Measurements from ENCODE around the gene FLCN.
A peak's percentile ranks its signal among the peaks of the same experiment; 100 is the strongest.
"Not testable (repeated sequence)": the region's sequence is repeated elsewhere in the genome, so short reads cannot be mapped to it uniquely, and the experiment has no call there.

Gene FLCN, protein sequence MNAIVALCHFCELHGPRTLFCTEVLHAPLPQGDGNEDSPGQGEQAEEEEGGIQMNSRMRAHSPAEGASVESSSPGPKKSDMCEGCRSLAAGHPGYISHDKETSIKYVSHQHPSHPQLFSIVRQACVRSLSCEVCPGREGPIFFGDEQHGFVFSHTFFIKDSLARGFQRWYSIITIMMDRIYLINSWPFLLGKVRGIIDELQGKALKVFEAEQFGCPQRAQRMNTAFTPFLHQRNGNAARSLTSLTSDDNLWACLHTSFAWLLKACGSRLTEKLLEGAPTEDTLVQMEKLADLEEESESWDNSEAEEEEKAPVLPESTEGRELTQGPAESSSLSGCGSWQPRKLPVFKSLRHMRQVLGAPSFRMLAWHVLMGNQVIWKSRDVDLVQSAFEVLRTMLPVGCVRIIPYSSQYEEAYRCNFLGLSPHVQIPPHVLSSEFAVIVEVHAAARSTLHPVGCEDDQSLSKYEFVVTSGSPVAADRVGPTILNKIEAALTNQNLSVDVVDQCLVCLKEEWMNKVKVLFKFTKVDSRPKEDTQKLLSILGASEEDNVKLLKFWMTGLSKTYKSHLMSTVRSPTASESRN

DNA sequence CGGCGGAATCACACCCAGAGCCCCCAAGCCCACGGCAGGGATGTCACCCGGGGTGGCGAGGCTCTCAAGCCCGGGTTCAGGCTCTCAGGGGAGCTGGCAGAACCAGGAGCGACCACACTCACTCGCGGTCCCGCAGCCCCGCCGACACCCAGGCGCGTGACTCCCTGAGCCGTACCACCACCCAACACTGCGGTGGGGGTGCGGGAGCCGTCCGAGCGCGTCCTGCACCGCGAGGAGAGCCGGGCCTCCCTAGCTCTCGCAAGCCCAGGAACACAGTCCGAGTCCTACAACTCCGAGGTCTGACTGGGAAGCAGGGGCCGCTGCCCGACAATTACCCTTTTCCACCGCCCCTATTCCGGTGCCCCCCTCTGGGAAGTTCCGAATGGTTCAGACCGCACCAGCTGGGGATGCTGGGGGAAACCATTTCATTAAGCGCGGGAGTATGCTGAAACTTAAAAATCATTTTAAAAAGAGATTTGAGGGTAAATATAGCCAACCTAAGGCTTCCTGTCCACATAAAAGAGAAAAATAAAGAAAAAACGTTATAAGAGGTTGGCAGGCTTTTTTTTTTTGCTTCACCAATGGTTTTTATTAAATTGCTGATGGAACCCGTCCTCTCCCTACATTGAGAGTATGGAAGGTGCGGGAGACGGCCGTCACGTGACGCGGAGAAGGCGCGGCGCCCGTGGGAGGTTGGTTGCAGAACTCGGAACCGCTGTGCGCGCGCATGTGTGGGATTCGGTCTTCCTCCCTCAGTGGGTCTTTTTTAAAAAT lies at the start of gene FLCN:
FLCN (minus strand) TSS at position 143 of the 774 bp plus-strand sequence. CDS start 9,031 bp downstream, outside the sequence.
- DNase-seq: peak; percentile 98 to 99

DNA sequence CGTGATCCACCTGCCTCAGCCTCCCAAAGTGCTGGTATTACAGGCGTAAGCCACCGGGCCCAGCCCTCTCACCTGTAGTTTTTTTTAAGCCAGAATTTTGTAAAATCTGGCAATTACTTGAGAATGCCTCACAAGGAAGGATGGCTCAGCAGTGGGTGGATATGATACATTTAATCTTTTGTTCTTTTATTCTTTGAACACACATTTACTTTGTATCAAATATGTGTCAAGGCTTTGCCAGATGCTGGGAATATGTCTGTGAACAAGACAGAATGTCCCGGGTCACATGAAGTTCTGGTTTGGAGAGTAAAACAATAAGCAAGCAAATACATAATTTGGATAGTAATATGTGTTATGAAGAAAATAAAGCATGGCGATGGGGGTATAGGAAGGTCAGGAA lies 49.0 kb upstream of the FLCN start:
- no peak for DNase-seq

DNA sequence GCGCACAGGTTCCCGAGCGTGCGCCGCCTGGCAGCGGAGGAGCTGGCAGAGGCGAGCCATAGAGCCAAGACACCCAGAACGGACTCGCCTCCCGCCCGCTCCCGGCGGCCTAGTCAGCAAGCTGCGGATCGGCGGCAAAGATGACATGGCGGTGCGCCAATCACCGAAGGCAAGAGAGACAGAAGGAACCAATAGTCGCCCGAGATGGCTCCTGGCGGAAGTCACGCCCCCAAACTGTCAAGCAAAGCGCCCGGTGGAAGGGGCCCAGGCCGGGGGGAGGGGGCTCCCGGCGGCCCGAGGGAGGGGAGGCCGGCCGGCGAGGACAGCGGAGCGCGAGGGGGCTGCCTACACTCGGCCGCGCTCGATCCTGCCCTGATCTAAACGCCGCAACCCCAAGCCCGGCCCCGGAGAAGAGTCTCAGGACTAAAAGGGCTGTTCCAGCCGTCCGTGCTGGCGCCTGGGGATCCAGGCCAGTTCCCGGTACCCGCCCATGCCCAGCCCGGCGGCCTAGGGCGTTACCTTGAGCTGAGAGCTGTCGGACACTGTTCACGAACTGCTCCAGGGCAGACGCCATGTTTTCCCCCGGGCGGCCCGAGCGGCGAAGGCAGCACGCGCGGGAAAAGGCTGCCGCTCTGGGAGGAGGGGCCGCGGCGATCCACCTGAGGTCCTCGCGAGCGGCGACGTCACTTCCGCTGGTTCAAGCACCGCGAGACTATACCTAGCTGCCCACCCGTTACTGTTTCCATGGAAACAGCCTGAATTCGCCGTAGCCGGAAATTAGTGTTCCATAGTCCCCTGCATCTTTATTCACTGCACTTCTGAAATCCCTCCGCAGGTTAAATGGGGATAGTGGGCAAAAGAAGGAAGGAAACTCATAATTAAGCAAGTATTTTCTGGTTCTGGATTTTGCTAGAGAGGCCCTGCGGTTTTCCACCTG lies 43.9 kb upstream of the FLCN start, which contains the start of gene COPS3:
COPS3 (minus strand) TSS at position 634 of the 937 bp plus-strand sequence; CDS start at position 574, 60 bp downstream.
- DNase-seq: peak; percentile 100

DNA sequence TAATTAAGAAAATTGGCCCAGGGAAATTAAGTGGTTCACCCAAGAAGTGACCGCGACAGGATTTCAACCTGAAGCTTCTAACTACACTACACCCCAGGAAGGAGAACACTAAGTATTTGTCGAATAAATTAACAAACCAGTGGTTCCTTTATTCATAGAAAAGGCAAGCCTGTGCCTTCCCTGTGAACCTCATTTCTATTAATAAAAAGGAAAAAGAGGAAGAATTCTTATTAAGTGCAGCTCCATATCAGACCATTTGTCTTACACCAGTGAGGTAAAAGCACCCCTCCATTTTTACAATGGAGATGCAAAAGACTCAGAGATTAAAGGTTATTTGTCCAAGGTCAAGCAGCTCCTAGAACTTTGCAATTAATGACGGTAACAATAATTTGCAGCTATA lies 42.3 kb upstream of the FLCN start:
- DNase-seq: no peak

DNA sequence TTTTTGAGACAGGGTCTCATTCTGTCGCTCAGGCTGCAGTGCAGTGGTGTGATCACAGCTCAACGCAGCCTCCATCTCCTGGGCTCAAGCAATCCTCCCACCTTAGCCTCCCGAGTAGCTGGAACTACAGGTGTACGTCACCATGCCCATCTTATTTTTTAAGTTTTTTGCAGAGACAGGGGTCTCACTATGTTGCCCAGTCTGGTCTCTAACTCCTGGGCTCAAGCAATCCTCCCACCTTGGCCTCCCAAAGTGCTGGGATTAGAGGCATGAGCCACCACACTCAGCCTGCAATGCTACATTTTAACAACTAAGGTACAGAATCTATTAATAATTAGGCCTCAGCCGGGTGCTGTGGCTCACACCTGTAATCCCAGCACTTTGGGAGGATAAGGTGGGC lies 40.5 kb upstream of the FLCN start:
- not testable (repeated sequence) for DNase-seq

DNA sequence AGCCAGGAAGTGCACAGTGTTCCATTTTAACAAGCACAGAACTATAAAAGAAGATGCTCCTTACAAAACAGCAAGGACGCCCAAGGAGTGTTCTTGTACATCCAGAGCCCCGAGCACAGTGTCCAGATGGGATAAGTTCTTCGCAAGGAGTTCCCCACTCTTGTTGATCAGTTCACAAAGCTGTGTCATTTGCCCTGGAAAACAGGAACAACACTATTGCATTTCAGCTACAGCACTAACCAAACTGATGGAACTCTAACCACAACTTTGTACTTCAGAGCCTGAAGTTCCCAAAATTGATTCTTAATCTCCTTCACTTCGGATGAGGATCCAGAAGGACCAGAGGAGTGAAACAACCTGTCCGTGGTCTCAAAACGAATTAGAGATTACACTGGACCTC lies 39.0 kb upstream of the FLCN start:
- no peak for DNase-seq

DNA sequence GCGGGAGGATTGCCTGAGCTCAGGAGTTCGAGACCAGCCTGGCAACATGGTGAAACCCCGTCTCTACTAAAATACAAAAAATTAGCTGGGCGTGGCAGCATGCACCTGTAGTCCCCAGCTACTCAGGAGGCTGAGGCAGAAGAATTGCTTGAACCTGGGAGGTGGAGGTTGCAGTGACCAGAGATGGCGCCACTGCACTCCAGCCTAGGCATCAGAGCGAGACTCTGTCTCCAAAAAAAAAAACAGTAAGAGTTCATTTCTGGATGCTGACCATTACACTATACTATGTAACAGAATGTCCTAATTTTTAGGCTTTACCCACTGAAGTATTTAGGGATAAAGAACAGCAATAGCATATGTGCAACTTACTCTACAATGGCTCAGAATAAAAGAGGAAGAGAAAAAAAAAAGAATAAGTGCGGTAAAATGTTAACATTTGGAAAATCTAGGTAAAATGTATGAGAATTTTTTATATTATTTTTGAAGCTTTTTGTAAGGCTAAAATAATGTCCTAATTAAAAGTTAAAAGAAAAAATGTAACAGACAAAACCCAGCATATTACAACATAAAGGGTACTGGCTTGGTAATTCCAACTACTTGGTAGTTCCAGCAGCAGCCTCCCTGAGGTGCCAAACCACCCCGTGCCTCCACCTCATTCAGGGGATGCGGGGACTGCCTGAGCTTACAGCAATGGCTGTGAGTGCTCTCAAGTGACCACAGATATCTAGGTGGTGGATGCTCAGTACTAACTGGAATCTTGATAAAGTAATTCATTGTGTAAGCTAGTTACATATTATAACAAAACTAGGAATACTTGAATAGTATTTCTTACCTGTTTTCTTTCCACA lies 33.2 kb upstream of the FLCN start:
- peak; percentile 60 to 75 for DNase-seq

DNA sequence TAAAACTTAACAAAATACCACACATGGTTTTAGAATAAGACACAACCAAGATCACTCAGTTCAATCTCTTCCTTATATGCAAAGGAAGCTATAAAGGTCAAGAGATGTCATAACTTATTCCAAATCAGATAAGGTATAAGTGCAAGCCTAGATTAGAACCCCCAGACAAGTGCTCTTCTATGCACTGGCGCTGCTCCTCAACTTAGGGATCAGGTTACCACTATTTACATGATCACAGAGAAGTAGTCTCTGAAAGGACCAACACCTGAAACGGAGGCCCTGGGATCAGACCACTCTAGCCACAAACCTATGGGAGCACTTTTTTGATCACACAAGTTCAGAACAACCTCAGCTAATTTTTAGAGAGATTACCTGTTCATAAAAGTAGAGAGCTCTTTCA lies 27.5 kb upstream of the FLCN start:
- no peak for DNase-seq

DNA sequence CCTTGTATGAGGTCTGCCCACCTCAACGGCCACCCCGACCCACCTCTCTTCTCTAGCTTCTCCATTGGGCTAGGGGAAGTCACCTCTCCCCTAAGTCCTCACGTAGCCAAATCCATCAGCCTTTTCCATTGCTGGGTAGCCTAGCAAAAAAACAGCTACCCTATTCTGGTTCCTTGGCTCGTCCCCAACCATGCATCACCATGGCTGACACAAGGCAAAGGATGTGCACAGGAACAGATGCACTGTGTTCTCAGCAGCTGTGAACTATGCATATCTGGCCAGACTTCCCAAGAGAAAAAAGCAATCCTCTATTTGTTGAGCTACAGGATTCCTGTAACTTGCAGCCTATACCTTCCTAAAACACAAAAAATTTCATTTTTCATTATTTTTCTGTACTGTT lies 22.0 kb upstream of the FLCN start:
- no peak for DNase-seq

DNA sequence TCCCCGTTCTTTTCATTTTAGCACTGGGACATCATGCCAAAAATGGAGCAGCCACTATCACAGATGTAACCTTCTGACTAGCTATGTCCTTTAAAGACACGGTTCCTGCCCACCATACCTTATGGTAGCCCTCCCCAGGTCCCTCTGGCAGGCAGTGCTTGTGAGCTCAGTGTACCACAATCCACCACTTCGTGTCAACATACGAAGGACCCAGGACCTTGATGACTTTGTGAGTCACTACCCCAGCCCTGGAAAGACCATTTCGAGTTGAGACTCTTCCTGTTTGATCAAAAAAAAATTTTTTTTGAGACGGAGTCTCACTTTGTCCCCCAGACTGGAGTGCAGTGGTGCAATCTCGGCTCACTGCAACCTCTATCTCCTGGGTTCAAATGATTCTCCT lies 21.0 kb upstream of the FLCN start:
- DNase-seq: no peak

DNA sequence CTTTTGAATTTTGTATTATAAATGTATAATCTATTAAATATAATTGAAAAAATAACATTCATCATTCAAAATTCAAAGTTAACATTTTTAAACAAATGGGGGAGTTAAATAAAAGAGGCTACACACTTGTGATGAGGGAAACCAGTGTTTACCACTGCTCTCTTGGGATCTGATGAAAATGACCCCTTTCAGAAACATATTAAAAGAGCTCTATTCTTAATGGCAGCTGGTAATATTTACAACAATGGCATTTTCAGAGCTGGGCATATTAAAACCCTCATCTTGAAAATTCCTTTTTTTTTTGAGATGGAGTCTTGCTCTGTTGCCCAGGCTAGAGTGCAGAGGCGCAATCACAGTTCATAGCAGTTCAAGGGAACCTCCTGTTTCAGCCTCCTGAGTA lies 19.3 kb upstream of the FLCN start:
- DNase-seq: no peak

DNA sequence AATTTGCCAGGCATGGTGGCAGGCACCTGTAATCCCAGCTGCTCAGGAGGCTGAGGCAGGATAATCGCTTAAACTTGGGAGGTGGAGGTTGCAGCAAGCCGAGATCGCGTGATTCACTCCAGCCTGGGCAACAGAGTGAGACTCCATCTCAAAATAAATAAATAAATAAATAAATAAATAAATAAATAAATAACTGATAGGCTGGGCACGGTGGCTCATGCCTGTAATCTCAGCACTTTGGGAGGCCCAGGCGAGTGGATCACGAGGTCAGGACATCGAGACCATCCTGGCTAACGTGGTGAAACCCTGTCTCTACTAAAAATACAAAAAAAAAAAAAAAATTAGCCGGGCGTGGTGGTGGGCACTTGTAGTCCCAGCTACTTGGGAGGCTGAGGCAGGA lies 18.7 kb upstream of the FLCN start:
- DNase-seq: not testable (repeated sequence)

DNA sequence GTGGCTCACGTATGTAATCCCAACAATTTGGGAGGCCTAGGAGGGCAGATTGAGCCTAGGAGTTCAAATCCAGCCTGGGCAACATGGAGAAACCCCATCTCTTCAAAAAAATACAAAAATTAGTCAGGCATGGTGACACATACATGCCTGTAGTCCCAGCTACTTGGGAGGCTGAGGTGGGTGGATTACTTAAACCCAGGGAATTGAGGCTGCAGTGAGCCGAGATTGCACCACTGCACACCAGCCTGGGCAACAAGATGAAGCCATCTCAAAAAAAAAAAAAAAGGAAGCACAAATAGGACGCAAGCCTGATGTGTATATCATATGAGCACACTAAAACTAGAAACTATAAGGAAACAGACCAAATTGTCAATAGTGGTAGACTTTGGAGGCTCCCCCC lies 17.1 kb upstream of the FLCN start:
- no peak for DNase-seq

DNA sequence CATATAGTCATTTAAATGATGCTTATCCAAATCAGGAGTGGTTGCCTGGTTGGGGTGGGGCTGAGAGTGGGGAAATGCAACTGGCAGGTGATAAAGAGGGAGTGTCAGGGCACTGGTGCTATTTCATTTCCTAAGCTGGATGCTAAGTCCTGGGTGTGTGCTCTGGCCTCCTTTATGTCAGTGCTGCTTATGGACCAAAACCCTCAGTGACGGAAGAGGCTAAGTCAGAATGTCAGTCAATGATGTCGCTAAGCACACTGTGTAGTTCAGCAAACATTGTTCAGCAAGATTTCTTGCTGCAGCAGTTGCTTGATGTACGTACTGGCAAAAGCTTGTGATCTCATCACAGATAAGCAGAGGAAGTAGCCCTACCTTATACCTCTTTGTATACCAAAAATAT lies 16.4 kb upstream of the FLCN start:
- DNase-seq: no peak

DNA sequence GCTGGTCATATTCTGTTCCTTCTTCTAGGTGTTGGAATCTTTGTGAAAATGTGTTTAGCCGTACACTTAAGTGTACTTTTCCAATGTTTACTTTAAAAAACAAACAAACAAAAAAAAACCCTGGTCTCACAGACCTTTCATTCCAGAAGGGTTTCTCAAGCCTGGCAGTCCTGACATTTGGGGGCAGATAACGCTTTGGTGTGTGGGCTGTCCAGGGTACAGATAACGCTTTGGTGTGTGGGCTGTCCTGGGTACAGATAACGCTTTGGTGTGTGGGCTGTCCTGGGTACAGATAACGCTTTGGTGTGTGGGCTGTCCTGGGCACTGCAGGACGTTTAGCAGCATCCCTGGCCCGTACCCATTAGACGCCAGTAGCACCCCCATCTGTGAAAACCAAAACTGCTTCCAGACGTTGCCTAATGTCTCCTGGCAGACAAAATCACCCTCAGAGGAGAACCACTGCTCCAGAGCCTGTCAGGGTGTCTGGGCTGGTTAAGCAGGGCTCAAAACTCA lies 15.2 kb upstream of the FLCN start:
- no peak for DNase-seq

DNA sequence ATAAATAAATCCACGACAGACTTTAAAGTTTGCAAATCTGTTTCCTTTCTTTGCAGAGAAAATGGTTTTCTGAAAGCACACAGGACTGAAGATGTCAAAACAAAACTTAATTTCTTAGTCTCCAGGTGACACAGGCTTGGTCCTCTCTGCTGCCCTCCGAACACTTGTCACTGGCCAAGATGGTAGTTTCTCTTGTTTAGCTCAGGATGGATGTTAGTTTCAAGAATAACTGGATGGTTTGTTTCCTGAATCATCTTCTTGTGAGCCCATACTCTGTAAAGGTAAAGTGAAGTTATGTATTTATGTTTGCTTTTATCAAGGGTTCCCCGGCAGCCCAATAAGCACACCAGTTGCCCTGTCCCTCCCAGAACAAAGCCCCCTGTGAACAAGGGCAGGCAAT lies 9.9 kb upstream of the FLCN start:
- DNase-seq: no peak

DNA sequence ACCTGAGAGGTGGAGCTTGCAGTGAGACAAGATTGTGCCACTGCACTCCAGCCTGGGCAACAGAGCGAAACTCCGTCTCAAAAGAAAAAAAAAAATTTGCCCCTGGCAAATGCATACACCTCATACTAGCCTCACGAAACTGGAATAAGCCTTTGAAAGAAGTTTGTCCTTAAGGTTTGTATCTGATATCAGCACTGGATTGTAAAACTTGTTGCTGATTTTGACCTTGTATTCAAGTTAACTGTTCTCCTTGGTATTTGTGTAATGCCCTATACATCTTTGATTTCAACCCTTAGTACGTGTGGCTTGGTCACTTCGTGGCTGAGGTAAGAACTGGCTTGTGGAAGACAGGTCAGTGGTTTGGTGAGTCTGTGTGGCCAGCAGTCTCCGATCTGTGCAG lies 6.2 kb upstream of the FLCN start:
- no peak for DNase-seq

DNA sequence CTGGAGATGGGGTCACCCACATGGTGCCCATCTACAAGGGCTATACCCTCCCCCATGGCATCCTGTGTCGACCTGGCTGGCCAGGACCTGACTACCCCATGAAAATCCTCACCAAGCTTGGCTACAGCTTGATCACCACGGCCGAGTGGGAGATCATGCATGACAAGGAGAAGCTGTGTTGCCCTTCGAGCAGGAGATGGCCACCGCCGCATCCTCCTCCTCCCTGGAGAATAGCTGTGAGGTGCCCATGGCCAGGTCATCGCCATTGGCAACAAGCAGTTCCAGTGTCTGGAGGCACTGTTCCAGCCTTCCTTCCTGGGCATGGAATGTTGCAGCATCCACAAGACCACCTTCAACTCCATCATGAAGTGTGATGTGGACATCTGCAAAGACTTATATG lies 5.3 kb upstream of the FLCN start:
- DNase-seq: no peak

DNA sequence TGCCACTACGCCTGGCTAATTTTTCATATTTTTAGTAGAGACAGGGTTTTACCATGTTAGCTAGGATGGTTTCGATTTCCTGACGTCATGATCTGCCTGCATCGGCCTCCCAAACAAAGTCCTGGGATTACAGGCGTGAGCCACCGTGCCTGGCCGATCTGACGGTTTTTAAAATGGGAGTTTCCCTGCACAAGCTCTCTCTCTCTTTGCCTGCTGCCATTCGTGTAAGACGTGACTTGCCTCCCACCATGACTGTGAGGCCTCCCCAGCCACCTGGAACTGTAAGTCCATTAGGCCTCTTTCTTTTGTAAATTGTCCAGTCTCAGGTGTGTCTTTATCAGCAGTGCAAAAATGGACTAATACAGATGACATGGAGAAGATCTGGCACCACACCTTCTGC lies 4.7 kb upstream of the FLCN start:
- DNase-seq: no peak

DNA sequence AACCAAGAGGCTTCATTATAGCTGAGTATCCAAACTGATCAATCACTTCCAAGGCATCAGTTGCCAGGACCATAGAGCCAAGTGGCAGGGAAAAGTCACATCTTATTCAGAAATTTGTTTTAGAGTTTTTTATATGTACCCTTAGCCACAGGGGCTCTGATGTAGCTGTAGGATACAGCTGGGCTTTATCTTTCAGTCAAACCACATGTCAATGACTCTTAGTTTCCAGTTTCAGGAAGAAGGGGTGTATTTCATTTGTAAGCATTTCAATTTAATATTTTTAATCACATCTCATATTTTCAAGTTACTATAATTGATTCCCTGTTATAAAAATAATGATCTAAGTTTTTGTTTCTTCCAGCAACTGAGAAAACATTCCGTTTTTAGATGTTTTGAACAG lies 2.9 kb upstream of the FLCN start:
- no peak for DNase-seq

DNA sequence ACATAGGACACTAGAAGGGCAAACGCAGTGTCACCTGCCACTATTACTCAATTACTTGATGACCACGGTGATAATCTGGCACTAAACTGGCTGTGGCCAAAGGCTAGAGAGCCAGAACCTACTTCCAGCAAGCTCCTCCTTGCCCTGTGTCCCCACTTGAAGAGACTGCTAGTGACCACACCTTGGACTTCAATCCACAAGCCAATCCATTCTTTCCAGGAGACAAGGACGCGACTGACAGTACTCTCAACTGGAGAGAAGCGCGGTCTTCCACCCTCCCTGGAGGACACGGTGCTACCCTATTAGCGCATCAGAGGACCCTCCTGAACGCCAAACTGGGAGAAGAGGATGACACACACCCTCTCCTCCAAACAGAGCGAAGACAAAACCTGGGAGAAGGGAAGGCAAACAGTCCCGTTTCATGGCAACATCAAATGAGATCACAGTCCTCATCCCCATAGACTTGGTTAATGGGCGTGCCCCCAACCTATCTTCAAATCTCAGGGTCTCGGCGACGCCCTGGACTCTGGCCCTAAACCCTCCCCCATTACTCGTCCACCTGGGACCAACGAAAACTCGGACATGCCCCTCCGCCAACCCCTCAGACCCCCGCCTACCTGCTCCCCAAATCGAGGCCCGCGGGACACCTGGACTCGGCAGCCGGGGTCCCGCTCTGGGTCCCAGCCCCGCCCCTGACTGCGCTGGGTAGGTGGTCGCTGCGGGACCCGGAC lies 508 bp downstream of the FLCN start:
- DNase-seq: peak; percentile 54 to 67
